Measurements from ENCODE around the gene ZNF410.
A peak's percentile ranks its signal among the peaks of the same experiment; 100 is the strongest.
"Not testable (repeated sequence)": the region's sequence is repeated elsewhere in the genome, so short reads cannot be mapped to it uniquely, and the experiment has no call there.

The ZNF410 gene

GRCh38 chr14:73851567-73852382 is 34.9 kb upstream of the ZNF410 start, which contains the start of gene PTGR2:
PTGR2 (plus strand) TSS chr14:73851831; CDS start chr14:73858863, 7,032 bp downstream.
- TF ChIP-seq CTCF (conservative IDR thresholded peaks at IDR 0.05; ENCODE audit: low read depth, low read length), result peak; percentile 19
- H3K4me3 ChIP-seq (ENCODE audit: low read depth, low read length), result peak within 1 kb of the TSS; percentile 71
- DNase-seq (ENCODE audit: low read depth), result peak; percentile 97

- DNase-seq (ENCODE audit: low read depth), result peak; percentile 42
- TF ChIP-seq CTCF (conservative IDR thresholded peaks at IDR 0.05; ENCODE audit: low read depth, low read length), result peak; percentile 34
- H3K4me3 ChIP-seq (ENCODE audit: low read depth, low read length), result no peak overlapping the region
Measured at GRCh38 chr14:73859145-73859544, 27.5 kb upstream of the ZNF410 start.

GRCh38 chr14:73861073-73861472 is 25.6 kb upstream of the ZNF410 start:
- DNase-seq (ENCODE audit: low read depth), result no peak
- no peak overlapping the region for H3K4me3 ChIP-seq (ENCODE audit: low read depth, low read length)
- no peak for TF ChIP-seq CTCF (conservative IDR thresholded peaks at IDR 0.05; ENCODE audit: low read depth, low read length)

- no peak for DNase-seq (ENCODE audit: low read depth)
- no peak overlapping the region for H3K4me3 ChIP-seq (ENCODE audit: low read depth, low read length)
- no peak for TF ChIP-seq CTCF (conservative IDR thresholded peaks at IDR 0.05; ENCODE audit: low read depth, low read length)
Measured at GRCh38 chr14:73862480-73862879, 24.2 kb upstream of the ZNF410 start.

GRCh38 chr14:73863209-73863608 is 23.4 kb upstream of the ZNF410 start:
- no peak for TF ChIP-seq CTCF (conservative IDR thresholded peaks at IDR 0.05; ENCODE audit: low read depth, low read length)
- no peak overlapping the region for H3K4me3 ChIP-seq (ENCODE audit: low read depth, low read length)
- DNase-seq (ENCODE audit: low read depth), result no peak

GRCh38 chr14:73865534-73866113 is 21.0 kb upstream of the ZNF410 start:
- no peak for DNase-seq (ENCODE audit: low read depth)
- no peak overlapping the region for H3K4me3 ChIP-seq (ENCODE audit: low read depth, low read length)
- TF ChIP-seq CTCF (conservative IDR thresholded peaks at IDR 0.05; ENCODE audit: low read depth, low read length), result no peak

GRCh38 chr14:73869754-73870153 is 16.9 kb upstream of the ZNF410 start:
- H3K4me3 ChIP-seq (ENCODE audit: low read depth, low read length); DNase-seq (ENCODE audit: low read depth): not testable (repeated sequence)

Measured in choroid plexus epithelial cell (primary cell).